Suppressor macrophage treated with lipopolysaccharide for 4 hours (primary cell): ENCODE results near the gene ARHGAP22.

ENCODE experiments used
- DNase-seq: peaks from one replicate; pipeline ENCODE4 v3.0.0-alpha.2; 2020

ARHGAP22 gene

GRCh38 chr10:48633381-48634197 lies 28.7 kb upstream of the ARHGAP22 start:
- DNase-seq: no peak

- no peak for DNase-seq
Observed at GRCh38 chr10:48632166-48632565, 27.3 kb upstream of the ARHGAP22 start.

DNA sequence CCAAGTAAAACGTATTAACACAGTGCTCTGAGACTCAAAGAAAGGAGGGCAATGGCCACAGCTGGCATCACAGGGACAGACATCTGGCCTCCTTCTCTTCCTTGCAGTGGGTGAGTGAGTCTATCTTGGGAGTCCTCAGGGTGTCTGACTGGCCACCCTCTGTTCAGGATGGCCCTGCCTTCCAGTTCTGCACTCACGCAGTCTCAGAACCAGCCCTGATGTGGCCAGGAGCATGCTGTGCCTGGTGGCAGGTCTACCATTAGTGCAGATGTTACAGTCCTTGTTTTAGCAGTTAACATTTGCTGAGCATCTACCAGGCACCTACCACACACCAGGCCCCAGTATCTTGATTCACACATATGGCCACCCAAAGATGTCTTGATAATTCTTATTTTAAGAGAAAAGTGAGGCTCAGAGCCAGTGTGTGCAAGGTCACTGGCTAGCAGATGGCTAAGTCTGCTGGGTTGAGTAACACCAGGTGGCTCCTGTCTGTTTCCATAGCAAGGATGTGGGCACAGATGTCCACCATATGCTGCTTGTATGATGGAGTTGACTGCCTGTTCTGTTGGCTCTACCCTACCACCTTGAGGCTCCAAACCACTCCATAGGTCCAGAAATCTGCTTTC lies 23.2 kb upstream of the ARHGAP22 start:
- DNase-seq: no peak

DNA sequence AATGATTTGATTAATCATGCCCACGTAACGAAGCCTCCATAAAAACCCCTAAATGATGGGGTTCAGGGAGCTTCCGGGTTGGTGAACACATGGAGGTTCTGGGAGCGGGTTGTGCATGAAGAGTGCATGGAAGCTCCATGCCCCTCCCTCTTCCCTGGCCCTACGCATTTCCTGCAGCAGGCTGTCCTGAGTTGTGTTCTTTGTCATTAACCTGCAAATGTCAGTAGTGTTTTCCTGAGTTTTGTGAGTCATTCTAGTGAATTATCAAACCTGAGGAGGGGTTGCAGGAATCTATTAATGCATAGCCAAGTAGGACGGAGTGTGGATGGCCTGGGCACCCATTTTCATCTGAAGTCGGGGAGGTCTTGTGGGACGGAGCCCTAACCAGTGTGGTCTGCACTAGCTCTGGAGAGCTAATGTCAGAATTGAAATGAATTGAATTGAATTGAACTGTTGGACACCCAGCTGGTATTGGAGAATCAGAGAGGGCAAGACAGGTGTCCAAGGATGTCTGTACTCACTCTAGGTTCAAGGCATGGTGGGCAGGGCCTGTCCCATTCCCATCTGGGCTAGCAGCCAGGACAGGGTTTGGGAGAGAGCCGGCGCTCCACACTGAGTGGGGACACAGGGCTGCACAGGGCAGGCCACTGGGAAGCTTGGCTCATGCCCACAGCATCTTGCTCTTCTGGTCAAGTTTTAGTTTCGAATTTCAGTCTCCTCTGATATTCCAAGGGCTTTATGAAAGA lies 22.3 kb upstream of the ARHGAP22 start:
- no peak for DNase-seq

DNA sequence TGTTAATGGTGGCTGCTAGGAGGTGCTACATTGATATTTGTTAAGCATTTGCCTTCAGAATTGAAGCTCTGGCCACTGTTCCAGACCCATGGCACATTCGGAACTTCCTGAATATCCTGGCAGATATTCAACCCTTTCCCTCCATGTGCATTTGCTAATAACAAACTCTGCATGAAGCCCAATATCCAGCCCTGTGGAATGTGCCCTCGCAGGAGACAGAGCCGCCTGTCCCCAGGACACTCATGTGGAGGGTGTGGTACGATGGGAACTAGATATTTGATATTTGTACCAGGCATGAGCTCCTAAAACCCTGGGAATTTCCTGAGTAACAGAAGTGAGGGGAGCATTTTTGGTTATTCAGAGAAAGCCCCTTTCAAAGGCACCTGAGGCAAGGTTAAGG lies 21.6 kb upstream of the ARHGAP22 start:
- no peak for DNase-seq

DNA sequence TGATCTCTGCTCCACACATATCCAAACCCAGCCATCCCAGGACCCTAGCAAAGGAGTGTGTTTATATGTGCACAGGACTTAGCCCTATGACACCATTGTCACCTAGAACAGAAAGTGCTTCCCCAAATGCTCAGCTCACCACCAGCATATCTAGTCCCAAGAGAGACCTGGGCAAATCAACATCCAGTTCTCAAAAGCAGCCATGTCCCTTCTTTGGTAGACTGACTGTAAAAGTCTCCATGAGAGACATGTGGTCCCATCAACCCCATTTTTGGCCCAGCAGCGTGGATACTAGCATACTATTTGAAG lies 20.9 kb upstream of the ARHGAP22 start:
- no peak for DNase-seq

GRCh38 chr10:48623607-48624132 lies 18.8 kb upstream of the ARHGAP22 start:
- DNase-seq: peak; percentile 83

DNA sequence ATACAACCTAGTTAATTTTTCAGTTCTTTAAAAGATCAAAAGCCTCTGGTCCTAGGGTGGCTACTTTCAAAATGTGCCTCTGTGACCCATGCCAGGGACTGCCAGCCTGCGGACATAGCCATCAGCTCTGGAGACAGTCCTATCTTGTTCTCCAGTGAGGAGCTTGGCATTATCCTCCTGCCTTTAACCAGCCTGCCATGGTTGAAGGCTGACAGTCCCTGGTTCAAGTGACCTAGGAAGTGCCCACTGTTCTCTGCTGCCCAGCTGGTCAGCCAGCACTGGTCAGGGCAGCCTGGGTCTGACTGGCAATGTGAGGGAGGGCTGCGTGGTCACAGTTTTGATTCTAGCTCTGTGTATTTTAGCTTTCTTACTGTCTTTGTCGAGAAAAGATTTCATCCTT lies 18.1 kb upstream of the ARHGAP22 start:
- DNase-seq: no peak

GRCh38 chr10:48620719-48621118 lies 15.8 kb upstream of the ARHGAP22 start:
- no peak for DNase-seq

DNA sequence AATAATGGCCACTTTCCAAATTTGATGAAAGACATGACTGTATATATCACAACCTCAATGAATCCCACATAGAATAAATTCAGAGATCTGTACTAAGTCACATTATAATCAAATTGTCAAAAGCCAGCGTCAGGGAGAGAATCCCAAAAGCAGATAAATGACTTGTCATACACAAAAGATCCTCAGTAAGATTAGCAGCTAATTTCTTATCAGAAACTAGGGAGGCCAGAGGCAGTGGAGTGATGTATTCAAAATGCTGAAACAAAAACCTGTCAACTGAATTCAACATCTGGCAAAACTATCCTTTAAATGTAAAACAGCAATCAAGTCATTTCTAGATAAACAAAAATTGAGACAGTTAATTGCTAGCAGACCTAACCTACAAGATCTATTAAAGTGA lies 11.6 kb upstream of the ARHGAP22 start:
- DNase-seq: no peak

GRCh38 chr10:48614481-48615390 lies 9.9 kb upstream of the ARHGAP22 start:
- DNase-seq: peak; percentile 77

DNA sequence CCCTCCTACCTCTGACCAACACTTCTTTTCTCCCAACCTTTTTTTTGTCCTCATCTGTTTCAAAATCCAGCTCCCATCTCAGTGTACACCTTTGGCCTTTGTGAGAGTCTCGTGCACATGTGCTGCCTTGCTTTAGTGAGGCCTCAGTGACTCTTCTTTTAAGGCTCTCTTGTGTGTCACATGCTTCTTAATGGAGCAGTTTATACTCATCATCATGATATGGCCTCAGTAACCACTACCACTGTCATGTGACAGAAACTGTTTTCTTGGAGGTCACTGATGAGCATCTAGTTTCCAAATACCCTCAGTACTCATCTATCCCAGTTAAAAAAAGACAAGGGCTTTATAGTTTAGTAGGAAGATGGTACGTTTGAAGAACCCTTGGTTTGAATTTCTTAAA lies 8.1 kb upstream of the ARHGAP22 start:
- peak; percentile 80 for DNase-seq

GRCh38 chr10:48612236-48612943 lies 7.5 kb upstream of the ARHGAP22 start:
- peak; percentile 76 for DNase-seq

- no peak for DNase-seq
Observed at GRCh38 chr10:48611133-48611532, 6.3 kb upstream of the ARHGAP22 start.

DNA sequence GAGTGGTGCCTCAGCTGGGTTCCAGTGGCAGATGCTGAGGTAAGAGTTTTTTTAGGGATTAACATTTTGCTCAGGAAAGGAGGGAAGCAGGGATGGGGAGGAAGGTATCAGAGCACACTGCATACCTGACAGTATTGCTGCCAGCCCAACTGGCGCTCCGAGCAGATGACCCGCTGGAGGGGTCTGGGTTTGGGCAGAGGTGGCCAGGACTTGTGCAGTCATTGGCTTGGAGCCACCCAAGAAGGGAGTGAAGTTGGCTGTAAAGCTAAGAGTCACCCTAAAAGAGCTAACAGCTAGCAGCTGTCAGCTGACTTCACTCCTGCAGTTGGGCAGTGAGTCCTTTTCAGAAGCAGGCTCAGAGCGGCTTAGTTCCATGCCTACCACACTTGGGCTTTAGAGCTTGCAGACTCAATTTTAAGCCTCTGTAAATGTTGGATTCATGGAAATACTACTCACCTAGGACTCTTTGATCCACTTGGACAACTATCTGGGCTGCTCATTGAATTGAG lies 5.8 kb upstream of the ARHGAP22 start:
- no peak for DNase-seq

- DNase-seq: no peak
Observed at GRCh38 chr10:48609899-48610584, 5.2 kb upstream of the ARHGAP22 start.

- no peak for DNase-seq
Observed at GRCh38 chr10:48609441-48609840, 4.6 kb upstream of the ARHGAP22 start.

GRCh38 chr10:48608976-48609375 lies 4.1 kb upstream of the ARHGAP22 start:
- no peak for DNase-seq

DNA sequence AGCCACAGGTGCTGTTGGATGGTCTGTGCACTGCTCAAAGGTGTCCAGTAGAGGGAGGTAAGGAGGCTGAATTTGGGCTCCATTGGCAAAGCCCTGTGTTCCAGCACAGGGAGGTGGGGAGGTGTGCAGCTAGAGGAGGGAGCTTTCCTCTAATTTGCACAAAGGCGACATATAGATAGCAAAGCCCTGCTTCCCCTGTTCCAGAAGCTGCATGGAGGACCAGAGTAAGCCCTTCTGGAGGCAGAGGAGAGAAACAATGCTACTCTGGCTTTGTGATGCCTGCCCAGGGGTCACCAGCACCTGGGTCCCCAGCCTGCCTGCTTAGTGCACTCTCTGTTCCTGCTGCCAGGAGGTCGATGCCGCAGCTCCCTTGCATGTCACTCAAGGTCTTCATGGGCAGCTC lies 3.4 kb upstream of the ARHGAP22 start:
- no peak for DNase-seq

DNA sequence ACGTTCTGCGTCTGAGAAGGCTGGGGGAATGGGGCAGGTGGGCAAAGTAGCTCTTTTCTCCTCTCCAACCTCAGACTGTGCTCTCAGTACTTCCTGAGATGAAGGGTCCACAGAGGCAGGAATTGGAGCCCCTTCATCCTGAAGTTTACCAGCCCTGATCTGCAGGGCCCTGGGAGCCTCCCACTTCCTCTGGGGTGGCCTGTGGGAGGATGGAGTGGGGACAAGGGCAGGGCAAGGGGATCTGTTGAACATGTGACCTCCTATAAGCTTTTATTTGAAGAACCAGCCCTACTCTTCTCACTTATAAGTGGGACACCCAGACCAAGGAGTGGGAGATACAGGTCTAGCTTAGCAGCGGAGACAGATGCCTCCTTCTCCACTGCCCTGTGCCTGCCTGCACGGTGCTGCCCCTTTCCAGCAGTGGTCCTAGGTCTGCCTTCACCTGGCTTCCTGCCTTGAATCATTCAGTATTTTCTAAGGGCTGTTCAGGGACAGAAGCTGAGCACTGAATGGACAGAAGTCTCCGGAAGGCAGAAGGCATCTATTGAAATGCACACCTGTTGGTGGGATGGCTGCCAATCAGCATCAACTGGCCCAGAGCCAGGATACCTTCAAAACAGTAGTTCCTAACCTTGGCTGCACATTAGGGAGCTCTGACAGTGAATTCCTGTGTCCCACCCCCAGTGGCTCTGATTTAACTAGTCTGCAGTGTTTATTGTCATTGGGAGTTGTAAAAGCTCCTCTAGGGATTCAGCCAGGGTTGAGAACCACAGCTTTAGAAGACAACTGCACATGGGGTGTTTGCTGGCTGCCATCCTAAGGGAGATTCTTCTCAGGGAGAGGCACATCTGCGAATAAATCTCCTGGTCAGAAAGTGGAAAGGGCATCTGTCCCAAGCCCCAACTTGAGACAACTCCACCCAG lies 2.7 kb upstream of the ARHGAP22 start:
- DNase-seq: no peak
